ENCODE data around the gene RNF220.

Gene RNF220

GRCh38 chr1:44568128-44568900 lies 163.3 kb downstream of the RNF220 start:
- Histone ChIP-seq H3K4me2 (ENCODE audit: low read length) (no peak overlapping the region), H3K27me3 (ENCODE audit: control insufficient read depth, low read length) (peaks cover 13% of the 10 kb centered on the region), H3K27ac (ENCODE audit: low read depth, low read length) (no peak overlapping the region), H3F3A (ENCODE audit: control insufficient read depth, insufficient read depth) (no peaks in the 10 kb centered on the region), H3K9me2 (replicated peaks; ENCODE audit: control insufficient read depth, low read length) (no peaks in the 10 kb centered on the region), H4K20me1 (ENCODE audit: control insufficient read depth, insufficient read depth, low read depth, low read length) (no peaks in the 10 kb centered on the region), H3K79me2 (ENCODE audit: control insufficient read depth, low read length) (no peaks in the 10 kb centered on the region), H3K36me3 (ENCODE audit: control insufficient read depth, low read length) (no peaks in the 10 kb centered on the region), H3K4me3 (ENCODE audit: low read length) (no peak overlapping the region), H3K4me1 (ENCODE audit: control insufficient read depth, low read length) (no peaks in the 10 kb centered on the region), H3K9me3 (ENCODE audit: control insufficient read depth, insufficient read depth, low read length) (no peaks in the 10 kb centered on the region)
- no peak for TF ChIP-seq EZH2phosphoT487 (IDR thresholded peaks at IDR 0.05; ENCODE audit: borderline replicate concordance, low read length)
- TF ChIP-seq, protein P1, sequence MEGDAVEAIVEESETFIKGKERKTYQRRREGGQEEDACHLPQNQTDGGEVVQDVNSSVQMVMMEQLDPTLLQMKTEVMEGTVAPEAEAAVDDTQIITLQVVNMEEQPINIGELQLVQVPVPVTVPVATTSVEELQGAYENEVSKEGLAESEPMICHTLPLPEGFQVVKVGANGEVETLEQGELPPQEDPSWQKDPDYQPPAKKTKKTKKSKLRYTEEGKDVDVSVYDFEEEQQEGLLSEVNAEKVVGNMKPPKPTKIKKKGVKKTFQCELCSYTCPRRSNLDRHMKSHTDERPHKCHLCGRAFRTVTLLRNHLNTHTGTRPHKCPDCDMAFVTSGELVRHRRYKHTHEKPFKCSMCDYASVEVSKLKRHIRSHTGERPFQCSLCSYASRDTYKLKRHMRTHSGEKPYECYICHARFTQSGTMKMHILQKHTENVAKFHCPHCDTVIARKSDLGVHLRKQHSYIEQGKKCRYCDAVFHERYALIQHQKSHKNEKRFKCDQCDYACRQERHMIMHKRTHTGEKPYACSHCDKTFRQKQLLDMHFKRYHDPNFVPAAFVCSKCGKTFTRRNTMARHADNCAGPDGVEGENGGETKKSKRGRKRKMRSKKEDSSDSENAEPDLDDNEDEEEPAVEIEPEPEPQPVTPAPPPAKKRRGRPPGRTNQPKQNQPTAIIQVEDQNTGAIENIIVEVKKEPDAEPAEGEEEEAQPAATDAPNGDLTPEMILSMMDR (IDR thresholded peaks at IDR 0.05; ENCODE audit: low read depth, low read length, poor library complexity, severe bottlenecking) = no peak

DNA sequence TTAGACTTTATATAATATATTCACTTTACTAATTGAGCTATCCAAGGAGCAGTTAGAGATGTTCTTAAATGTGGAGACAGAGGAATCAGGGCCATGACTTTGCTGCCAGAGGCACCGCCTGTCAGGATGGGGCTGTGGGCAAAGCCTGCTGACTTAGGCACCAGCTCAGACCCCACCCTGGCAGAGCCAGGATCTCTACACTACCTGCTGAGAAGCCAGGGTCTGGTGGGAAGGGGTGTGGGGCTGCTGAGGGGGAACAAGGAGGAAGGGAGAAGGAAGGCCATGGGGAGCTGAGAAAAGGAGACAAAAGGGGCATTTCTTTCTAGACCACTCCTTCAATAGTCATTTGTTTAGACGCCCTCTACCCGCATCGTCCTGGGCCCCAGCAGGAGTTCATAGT lies 164.4 kb downstream of the RNF220 start:
- Histone ChIP-seq H3K27ac (ENCODE audit: low read depth, low read length) (no peak overlapping the region), H3K79me2 (ENCODE audit: control insufficient read depth, low read length) (no peaks in the 10 kb centered on the region), H4K20me1 (ENCODE audit: control insufficient read depth, insufficient read depth, low read depth, low read length) (no peaks in the 10 kb centered on the region), H3K36me3 (ENCODE audit: control insufficient read depth, low read length) (no peaks in the 10 kb centered on the region), H3F3A (ENCODE audit: control insufficient read depth, insufficient read depth) (no peaks in the 10 kb centered on the region), H3K27me3 (ENCODE audit: control insufficient read depth, low read length) (peaks cover 11% of the 10 kb centered on the region), H3K4me2 (ENCODE audit: low read length) (no peak overlapping the region), H3K9me3 (ENCODE audit: control insufficient read depth, insufficient read depth, low read length) (no peaks in the 10 kb centered on the region), H3K9me2 (replicated peaks; ENCODE audit: control insufficient read depth, low read length) (no peaks in the 10 kb centered on the region), H3K4me1 (ENCODE audit: control insufficient read depth, low read length) (no peaks in the 10 kb centered on the region), H3K4me3 (ENCODE audit: low read length) (no peak overlapping the region)
- TF ChIP-seq, protein P1 (IDR thresholded peaks at IDR 0.05; ENCODE audit: low read depth, low read length, poor library complexity, severe bottlenecking) = no peak
- no peak for TF ChIP-seq EZH2phosphoT487 (IDR thresholded peaks at IDR 0.05; ENCODE audit: borderline replicate concordance, low read length)

DNA sequence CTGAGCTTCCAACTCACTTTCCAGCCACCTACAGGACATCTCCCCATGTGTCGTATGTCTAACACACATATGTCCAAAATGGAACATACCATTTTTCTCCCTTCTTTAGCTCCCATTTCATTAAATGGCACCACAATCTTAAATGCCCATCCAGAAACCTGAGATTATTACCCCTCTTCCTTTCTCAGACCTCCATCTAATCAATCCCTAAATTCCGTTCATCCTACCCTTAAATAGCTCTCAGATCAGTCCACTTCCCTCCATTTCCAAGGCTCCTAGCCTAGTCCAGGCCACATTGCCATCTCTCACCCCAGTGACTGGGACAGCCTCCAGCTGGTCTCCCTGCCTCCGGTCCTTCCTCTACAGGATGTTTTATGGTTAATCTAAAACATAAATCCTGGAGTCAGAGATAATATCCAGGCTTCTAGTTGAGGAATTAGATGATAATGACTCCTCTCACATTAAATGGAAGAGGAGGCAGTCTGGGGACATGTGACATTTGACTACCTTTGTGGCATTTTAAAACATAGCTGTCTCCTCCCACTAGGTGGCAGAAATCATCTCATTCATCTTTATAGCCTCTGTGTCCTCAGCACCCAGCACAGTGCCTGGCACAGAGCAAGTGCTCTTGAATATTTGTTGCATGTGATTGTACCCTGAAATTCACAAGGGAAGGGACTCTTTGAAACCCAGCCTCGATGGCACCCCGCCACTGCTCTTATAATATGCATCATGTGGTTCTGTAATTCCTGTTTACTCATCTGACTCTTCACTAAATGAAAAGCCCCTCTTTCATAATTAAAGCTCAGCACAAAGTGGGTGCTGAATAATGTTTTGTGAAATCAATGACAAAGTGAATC lies 166.9 kb downstream of the RNF220 start:
- TF ChIP-seq EZH2phosphoT487 (IDR thresholded peaks at IDR 0.05; ENCODE audit: borderline replicate concordance, low read length) = no peak
- TF ChIP-seq, protein P1 (IDR thresholded peaks at IDR 0.05; ENCODE audit: low read depth, low read length, poor library complexity, severe bottlenecking) = peak; percentile 80
- Histone ChIP-seq H3F3A (ENCODE audit: control insufficient read depth, insufficient read depth) (no peaks in the 10 kb centered on the region), H3K4me3 (ENCODE audit: low read length) (no peak overlapping the region), H3K4me2 (ENCODE audit: low read length) (no peak overlapping the region), H3K36me3 (ENCODE audit: control insufficient read depth, low read length) (no peaks in the 10 kb centered on the region), H3K79me2 (ENCODE audit: control insufficient read depth, low read length) (no peaks in the 10 kb centered on the region), H4K20me1 (ENCODE audit: control insufficient read depth, insufficient read depth, low read depth, low read length) (no peaks in the 10 kb centered on the region), H3K9me2 (replicated peaks; ENCODE audit: control insufficient read depth, low read length) (no peaks in the 10 kb centered on the region), H3K4me1 (ENCODE audit: control insufficient read depth, low read length) (no peaks in the 10 kb centered on the region), H3K27ac (ENCODE audit: low read depth, low read length) (no peak overlapping the region), H3K9me3 (ENCODE audit: control insufficient read depth, insufficient read depth, low read length) (no peaks in the 10 kb centered on the region), H3K27me3 (ENCODE audit: control insufficient read depth, low read length) (peaks cover 23% of the 10 kb centered on the region)
